C1 segment of cervical spinal cord (tissue), 14 donors: Measurements from ENCODE around the gene LSS.
"Not testable (repeated sequence)": the region's sequence is repeated elsewhere in the genome, so short reads cannot be mapped to it uniquely, and the experiment has no call there.

Experiments used
- DNase-seq, 14 donors: peaks; one replicate each; lab custom pipeline; 2025; lab: John Stamatoyannopoulos, UW

LSS gene

DNA sequence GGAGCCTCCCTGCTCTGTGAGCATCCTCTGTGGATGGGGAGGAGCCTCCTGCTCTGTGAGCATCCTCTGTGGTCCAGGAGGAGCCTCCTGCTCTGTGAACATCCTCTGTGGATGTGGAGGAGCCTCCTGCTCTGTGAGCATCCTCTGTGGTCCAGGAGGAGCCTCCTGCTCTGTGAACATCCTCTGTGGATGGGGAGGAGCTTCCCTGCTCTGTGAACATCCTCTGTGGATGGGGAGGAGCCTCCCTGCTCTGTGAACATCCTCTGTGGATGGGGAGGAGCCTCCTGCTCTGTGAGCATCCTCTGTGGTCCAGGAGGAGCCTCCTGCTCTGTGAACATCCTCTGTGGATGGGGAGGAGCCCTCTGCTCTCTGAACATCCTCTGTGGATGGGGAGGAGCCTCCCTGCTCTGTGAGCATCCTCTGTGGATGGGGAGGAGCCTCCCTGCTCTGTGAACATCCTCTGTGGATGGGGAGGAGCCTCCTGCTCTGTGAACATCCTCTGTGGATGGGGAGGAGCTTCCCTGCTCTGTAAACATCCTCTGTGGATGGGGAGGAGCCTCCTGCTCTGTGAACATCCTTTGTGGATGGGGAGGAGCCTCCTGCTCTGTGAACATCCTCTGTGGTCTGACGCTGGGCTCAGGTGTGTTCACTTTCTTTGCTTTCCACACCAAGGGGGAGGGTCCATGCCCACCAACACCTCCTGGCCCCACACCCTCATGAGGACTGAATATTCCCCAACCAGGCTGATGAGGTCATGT, 58.0 kb downstream of the LSS start:
- DNase-seq = not testable (repeated sequence)

DNA sequence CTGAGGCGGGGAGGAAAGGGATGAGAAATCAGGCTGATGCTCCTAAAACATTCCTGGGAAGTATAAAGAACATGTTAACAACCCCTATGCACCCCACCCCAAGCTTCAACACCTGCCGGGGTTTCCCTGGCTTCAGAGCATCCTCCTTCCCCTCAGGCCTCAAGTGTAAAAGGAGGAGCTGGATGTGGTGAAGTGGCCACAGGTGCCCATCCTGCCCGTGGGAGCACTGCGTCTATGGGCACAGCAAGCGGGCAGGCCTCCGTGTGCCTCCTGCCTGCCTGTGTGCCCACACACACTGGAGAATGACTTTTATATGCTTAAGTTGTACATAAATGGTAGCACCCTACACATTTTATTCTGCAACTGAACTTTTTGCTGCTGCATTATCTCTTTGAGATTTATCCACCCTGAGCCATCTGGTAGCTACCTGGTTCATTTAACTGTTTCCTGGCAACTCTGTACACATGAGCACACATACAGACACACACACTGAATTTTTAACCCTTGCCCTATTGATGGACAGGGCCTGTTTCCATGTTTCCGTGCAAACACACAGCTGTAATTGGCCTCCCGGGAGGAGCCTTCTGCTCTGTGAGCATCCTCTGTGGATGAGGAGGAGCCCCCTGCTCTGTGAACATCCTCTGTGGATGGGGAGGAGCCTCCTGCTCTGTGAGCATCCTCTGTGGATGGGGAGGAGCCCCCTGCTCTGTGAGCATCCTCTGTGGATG, 59.8 kb downstream of the LSS start:
- DNase-seq = no peak

DNA sequence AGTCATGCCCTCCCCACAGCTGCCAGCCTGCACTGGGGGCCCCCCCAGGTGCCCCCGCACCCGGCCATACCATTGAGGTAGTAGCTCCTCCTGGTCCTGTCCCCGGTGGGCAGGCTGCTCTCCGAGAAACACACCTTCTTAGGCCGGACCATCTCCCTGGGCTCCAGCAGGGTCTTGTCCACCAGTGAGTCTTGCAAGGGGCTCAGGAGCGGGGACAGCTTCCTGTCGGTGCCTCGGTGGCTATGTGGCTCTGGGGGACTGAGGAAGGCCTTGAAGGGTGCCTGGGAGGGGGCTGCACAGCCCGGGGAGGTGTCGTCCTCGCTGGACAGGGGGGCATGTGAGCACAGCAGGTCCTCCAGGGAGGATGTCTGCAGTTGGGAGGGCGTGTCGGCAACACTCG, 60.3 kb downstream of the LSS start:
- DNase-seq = no peak

DNA sequence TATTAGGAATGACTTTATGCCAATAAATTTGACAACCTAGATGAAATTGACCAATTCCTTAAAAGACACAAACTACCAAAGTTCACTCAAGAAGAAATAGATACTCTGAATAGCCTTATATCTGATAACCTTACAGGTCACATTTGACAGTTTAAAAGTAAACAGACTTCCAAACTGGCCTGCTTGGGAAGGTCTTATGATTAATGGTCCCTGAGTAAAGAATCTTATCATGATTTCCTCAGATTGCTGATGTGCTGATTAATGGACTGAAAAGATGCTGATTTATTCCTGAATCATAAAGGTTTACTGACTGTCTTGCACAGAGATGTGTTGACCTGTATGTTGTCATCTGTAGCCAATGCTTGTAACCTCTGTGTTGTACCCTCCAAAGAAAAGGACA, 63.5 kb downstream of the LSS start:
- DNase-seq = no peak

DNA sequence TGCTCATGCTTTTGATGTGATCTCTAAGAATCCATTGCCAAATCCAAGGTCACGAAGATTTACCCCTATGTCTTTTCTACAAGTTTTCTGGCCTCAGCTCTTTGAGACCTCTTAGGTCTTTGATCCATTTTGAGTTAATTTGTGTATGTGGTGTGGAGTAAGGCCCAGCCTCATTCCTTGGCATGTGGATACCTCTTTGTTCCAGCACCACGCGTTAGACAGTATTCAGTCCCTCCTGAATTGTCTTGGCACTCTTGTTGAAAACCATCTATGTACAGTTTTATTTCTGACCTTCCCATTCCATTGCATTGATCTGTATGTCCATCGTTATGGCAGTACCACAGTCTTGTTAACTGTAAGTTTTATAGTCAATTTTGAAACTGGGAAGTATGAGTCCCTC, 65.2 kb downstream of the LSS start:
- no peak for DNase-seq

DNA sequence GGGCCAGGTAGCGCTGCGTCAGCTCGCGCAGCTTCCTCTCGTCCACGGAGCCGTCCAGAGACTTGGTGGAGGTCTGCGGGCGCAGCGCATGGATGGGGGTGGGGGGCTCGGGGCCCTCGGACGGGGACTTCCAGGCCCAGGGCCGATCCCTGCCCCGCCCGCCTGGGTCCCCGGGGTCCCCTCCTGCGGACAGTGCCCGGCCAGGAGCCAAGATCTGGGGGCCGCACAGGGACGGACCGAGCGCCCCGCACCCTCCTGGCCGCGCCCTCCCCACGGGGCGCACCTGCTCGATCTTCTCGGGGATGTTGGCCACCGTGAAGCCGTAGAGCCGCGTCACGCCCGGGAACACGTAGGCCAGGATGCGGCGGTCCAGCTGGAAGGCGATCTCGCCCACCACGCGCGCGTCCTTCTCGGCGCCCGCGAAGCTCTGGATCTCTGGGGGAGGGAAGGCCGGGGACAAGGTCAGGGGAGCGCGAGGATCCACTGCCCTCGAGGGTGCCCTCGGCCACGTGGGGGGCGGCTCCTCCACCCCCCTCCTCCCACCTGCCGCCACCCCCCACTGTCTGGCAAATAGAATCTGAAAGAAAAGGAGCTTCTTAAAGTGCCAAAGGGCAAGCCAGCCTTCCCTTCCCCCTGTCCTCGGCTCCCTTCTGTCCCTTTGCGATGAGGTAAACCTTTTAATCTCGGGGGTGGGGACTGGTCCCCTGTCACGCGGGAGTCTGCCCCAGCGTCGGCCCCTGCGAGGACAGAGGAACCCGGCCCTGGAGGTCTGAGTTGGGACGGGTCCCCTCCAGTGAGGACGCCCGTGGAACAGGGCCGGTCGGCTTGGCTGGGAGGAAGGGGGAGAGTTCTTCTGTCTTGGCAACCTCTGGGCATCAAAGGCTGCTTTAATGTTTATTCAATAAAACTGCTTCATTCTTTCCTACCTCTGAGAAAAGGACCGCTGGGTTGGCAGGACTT, 66.7 kb downstream of the LSS start:
- DNase-seq = no peak

DNA sequence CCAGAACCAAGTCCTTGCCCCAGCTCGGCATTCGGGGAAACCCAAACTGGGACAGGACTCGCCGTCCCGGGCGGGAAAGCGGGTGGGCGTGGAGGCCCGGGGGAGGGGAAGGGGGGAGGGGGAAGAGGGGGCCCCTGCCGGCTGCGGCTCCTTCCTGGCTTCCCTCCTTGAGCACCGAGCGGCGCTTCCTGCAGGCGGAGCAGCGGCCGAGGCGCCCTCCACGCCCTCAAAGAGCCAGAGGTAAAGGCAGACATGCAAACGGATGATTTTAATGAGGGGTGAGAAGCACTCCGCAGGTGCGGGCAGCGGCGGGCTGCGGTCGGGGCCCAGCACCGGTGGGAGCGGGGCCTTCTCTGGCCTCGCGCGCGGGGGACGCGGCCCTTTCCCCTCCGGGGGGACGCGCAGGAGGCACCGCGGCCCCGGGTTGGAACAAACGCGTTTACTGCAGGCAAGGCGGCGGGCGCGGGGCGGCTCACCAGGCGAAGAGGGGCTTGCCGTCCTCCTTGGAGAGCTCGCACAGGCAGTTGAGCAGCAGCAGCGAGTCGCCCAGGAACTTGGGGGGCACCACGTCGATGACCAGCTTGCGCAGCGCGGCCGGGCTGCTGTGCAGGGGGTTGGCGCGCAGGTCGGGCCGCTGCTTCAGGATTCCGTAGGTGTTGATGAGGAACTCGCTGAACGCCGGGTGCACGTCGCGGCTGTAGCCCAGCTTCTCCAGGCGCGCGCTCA, 67.5 kb downstream of the LSS start:
- DNase-seq = no peak

DNA sequence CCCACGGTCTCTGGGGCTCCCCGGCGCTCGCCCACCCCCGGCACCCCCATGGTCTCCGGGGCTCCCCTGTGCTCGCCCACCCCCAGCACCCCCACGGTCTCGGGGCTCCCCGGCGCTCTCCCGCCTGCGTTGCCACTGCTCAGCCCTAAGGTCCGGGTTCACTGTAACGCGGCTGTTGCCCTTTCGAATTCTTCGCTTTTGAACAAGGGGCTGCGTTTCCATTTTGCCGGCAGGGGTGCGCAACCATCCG, 68.0 kb downstream of the LSS start:
- DNase-seq = no peak

DNA sequence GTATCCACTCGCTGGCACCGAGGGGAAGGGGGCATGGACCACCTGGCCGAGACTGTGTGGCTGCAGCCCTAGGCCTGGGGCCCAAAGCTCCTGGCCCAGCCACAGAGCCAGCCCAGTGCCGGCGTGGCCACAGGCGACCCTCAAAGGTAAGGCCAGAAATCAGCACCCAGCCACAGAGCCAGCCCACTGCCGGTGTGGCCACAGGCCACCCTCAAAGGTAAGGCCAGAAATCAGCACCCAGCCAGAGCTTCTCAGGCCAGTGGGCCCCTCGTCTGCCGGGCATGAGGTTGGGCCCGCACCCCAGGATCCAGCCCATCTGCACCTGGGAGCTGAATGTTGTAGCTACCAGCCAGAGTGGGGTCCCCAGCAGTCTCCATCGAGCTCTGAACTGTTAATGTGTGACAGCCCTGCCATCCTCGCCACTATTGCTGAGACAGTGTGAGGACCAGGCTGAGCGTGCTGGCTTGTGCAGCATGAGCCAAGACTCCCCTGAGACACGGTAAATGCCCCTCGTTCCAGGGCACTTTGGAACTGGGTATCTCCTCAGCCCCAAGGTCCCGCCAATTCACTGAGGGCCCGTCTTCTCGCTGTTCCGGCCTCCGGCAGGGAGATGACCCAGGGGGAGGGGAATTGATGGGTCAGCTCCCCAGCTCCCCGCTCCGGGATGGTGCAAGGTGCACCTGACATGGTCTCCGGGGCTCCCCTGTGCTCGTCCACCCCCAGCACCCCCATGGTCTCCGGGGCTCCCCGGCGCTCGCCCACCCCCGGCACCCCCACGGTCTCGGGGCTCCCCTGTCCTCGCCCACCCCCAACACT, 68.5 kb downstream of the LSS start:
- DNase-seq = no peak

DNA sequence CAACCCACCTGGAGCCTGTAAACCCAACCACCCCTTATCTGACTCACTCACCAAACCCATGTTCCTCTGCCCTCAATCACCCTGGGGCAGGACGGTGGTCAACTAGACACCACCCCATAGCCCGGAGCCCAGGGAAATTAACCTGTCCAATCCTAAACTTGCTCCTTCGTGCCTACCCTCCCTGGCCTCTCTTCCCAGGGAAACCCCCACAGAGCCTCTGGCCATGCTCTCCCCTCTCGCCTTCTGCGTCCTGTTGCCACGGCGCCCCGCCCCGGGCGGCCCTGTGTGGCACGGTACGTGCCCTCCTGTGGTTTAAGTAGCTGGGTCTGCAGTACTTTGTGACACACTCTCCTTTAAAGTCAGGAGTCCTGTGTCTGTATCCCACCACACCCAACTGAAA, 69.2 kb downstream of the LSS start:
- DNase-seq = no peak

DNA sequence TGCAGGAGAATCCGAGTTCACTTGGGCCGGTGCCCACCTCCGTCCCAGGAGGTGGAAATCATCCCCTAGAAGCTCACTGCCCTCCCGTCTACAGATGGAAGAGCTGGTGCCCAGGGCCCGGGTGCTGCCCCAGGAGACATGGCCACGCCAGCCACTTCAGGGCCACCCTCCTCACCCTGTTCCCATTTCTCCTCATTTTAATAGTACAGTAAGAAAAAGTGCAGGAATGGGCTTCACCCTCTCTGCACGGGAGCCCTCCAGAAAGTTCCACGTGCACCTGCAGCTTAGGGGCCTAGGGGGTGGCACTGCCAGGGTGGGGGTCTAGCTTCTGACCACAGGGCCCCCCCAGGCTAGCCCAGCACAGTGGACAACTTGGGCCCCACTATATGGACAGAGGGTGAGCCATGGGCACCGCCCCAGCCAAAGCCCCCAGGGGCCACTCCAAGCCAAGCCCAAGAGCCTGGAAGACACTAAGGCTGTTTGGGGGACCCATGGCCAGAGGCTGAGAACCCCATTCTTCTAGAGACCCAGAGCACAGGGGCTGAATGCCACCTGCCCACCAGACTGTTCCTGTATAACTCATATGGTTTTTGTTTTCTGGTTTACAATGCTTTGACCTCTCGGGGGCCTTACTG, 69.8 kb downstream of the LSS start:
- no peak for DNase-seq

DNA sequence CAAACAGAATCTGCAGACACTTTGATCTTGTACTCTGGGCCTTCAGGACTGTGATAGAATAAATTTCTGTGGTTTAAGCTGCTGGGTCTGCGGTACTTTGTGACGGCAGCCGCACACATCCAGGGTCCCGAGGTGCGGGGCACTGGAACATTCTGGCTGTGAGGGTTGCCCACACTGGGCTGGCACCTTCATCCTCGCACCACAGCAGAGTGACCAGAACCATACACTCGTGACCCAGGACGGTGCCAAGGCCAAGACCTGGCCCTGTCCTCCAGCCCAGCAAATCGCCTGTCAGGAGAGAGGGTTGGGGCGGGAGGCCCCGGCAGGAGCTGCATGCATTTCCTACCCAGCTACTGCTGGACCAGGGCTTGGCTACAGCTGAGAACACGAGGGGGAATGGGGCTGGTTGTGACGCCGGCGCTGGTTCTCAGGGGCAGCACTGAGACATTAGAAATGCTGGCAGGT, 70.6 kb downstream of the LSS start:
- no peak for DNase-seq

DNA sequence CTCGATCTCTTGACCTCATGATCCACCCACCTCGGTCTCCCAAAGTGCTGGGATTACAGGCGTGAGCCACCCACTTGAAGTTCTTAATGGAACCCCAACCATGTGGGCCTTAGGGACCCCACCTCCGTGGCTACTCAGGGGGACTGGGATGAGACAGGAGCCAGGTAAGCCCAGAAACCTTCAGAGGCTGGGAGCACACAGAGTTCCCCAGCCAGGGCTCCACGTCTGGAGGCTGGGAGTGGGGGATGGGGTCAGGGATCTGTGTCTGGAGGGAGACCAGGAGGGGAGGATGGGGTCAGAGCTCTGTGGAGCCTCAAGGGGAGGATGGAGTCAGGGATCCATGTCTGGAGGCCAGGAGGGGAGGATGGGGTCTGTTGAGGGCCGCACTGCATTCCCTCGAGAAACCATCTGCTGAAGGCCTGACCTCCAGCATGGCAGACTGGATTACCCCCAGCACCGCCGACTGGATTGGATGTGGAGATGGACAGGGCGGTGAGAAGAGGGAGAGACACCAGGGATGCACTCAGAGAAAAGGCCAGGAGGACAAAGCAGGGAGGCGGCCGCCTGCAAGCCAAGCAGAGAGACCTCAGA, 71.1 kb downstream of the LSS start:
- DNase-seq = no peak

DNA sequence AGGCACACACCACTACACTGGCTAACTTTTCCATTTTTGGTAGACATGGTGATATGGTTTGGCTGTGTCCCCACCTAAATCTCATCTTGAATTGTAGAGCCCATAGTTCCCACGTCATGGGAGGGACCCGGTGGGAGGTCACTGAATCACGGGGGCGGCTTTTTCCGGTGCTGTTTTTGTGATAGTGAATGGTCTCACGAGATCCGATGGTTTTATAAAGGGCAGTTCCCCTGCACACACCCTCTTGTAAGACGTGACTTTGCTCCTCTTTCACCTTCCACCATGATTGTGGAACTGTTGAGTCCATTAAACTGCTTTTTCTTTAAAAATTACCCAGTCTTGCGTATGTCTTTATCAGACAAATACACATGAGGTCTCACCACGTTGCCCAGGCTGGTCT, 71.9 kb downstream of the LSS start:
- DNase-seq = no peak

DNA sequence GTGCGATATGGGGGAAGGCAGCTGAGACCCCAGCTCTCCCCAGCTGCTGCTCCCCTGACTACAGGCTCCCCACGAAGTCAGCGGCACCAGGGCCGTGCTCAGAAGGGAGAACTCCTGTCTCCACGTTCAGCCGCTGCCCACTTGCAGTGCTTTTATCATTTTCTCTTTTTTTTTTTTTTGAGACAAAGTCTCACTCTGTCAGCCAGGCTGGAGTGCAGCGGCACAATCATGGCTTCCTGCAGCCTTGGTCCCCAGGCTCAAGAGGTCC, 72.3 kb downstream of the LSS start:
- DNase-seq = no peak

DNA sequence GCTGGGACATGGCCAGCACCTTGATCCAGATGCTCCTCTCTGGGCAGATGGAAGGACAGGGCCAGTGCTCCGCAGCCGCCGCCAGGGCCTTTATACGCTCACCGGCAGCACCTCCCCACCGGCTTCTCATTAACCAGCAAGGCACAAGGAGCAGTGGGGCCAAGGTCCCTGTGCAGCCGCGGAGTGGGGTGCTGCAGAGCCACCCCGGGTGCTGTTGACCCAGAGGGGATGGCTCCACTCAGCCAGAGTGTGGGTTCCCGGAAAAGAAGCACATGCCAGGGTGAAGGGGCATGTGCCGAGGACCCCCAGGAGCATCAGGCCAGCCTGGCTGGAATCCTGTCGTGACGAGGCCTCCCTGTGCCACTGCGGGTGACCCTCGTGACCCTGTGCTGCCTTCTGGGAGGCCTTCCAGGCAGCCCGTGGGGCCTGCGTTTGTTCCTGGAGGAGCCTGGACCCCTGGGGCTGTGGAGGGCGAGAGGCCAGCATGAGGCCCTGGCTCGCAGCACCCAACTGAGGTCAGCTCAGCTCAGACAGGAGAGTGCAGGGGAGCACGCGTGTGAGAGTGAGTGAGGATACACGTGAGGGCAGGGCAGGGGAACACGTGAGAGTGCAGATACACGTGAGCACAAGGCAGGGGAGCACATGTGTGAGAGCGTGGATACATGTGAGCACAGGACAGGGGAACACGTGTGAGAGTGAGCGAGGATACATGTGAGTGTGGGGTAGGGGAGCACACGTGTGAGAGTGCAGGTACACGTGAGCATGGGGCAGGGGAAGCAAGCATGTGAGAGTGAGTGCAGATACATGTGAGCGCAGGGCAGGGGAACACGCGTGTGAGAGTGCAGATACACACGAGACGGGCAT, 72.8 kb downstream of the LSS start, which contains the start of gene FTCD:
Gene FTCD (minus strand): TSS at position 66 of the 864 bp plus-strand sequence. CDS start 56 bp downstream, at position 10.
- DNase-seq = no peak

DNA sequence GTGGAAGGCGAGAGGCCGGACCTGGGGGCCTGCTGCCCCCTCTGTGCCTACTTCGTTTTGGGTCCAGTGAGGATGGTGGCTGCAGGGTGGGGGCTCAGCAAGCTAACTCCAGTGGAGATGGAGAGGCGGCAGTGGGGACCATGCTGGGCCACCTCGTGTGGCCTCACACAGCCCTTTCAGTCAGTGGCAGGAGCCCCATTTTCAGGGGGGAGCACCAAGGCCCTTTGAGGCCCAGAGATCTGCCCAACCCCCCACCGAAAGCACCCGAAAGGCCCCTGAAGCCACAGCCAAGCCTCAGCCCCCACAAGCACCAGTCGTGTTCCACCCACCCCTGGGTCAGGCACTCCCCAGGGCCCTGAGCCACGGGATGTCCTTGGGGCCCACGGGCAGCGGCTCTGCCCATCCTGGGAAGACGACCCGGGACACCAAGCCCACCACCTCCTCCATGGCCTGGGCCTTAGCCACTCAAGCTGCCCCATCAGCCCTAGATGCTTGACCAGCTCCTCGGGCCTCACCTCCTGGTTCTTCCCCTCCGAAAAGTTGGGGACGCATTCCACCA, 73.5 kb downstream of the LSS start:
- DNase-seq = no peak

DNA sequence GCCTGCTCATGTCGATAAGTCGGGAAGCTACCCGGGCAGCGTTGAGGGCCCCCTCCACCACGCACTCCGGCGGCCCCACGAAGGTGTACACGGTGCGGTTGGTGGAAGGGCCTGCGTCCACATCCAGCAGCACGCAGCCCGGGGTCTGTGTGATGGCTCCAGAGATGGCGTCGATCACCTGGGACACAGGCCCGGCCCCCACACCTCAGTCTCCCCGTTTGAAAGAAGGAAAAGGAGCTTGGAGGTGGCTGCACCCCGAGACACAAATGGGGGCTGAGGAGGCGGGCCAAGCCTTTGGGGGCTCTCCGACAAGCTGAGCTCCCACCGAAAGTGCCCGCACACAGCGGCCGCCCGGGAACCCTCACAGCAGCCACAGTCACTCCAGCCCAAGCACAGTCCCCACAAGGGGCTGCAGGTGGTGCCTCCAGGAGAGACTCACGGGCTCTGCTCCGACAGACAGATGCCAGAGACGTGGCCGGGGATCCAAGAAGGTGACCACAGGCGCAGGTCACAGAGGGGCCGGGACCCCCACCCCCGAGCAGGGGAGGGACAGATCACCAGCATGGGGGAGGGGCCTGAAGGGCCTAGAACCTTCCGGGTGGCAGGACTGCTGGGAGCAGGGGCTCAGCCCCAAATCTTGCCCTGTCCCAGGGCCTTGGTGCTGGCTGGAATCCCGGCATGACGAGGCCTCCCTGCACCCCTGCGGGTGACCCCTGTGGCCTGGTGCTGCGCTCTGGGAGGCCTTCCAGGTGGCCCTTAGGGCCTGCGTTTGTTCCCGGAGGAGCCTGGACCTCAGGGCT, 74.2 kb downstream of the LSS start:
- no peak for DNase-seq
